K562 (cell line): ENCODE measurements around the gene UBE2E1. TPM values are rescaled to one million over a fixed set of nuclear protein-coding genes. Genes with fewer than 3 reads are reported as not detected.

Source experiments
- HEY1 ChIP-seq: fragments of 250-450 bp; sonication (Bioruptor Pico); IDR thresholded peaks from 2 replicates; pipeline ENCODE4 v1.5.0; 2020; ENCODE audit warnings: mild to moderate bottlenecking, moderate library complexity, borderline replicate concordance
- PML ChIP-seq: IDR thresholded peaks from 2 replicates; pipeline ENCODE4 v1.6.1; 2012; ENCODE audit warnings: low read length, inconsistent platforms
- YY1 ChIP-seq, 3 experiments: IDR thresholded peaks; 2 replicates each; pipeline ENCODE4 v1.6.1; 2011; ENCODE audit warnings: low read length in 2 of 3, mild to moderate bottlenecking in 2 of 3, moderate library complexity in 2 of 3, borderline replicate concordance in 1 of 3, control low read depth in 1 of 3, low read depth in 1 of 3; ENCODE audit not compliant: insufficient read depth in 3 of 3, insufficient replicate concordance in 2 of 3, control insufficient read depth in 1 of 3, insufficient read length in 1 of 3; ENCODE audit errors: extremely low read depth in 1 of 3
- ZNF766 ChIP-seq: fragments of 200-800 bp; sonication (Bioruptor generic); conservative IDR thresholded peaks from 2 replicates; pipeline ENCODE4 v1.6.1; 2016; ENCODE audit warnings: missing genetic modification characterization, missing compliant biosample characterization
- polyA plus RNA-seq, 8 experiments: library from polyadenylated mRNA; depleted of rRNA in 4 of 8; stranded (reverse) in 5 of 8; unstranded in 3 of 8; fragments of >200 nt; fragmentation: Nextera tagmentation in 2 of 8; fragmentation: Illumina TruSeq in 1 of 8; extraction: Ambion mirVana in 2 of 8; extraction: Trizol in 1 of 8; gene quantifications; 2 replicates each; pipeline versions ENCODE4 v1.2.1 to v1.2.3, GENCODE V29; 2011 to 2014; ENCODE audit warnings: inconsistent platforms in 1 of 8, missing spikeins in 1 of 8
- total RNA-seq, 7 experiments: library from RNA; depleted of rRNA in 6 of 7; stranded (reverse); fragments of >200 nt in 6 of 7; fragmentation: Illumina TruSeq in 2 of 7; extraction: Trizol in 2 of 7; gene quantifications; 2 replicates each; pipeline versions ENCODE4 v1.2.1 to v1.2.3, GENCODE V29; 2011 to 2021; ENCODE audit warnings: low replicate concordance in 1 of 7
- TF ChIP-seq, protein P1 (sequence below): fragments of 450-650 bp; IDR thresholded peaks from 2 replicates; pipeline ENCODE4 v1.6.1; 2016; ENCODE audit warnings: low read depth

UBE2E1 gene
- total and polyA plus RNA-seq, 9 of the 15 experiments (the other 6 are each of a cell fraction or from before 2014, with no cell fraction given), result 54.4 to 294 (median 165) TPM

DNA sequence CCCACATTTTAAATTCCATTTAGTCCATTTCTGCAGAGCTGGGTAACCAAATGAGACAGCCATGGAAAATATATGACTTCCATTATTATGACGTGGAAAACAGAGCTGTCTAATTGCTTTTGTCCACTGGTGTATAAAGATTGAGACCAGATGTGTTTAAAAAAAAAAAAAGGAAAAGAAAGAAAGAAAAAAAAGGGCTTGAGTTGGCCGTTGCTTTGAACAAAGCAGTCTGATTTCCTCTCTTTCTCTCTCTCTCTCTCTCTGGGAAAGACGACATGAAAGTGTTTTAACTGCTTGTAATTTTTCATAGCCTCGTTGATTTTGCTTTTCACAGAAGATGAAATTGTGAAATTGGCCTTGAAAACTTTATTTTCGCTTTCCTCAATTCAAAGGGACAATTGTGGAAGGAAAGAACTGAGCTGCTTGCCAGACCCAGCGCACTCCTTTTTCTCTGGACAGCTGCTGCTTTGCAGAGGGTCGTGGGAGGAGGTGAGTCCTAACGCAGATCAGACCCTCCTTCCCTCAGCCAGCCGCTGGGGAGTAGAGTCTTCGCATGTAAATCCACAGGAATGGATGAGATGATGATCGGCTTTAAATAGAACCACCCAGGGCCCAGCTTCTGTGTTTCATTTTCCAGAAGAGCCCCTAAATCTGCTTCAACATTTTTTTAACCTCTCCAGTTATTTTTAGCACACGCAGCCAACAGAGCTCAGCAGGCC is 42.8 kb upstream of the UBE2E1 start (continued):
- TF ChIP-seq, protein P1, sequence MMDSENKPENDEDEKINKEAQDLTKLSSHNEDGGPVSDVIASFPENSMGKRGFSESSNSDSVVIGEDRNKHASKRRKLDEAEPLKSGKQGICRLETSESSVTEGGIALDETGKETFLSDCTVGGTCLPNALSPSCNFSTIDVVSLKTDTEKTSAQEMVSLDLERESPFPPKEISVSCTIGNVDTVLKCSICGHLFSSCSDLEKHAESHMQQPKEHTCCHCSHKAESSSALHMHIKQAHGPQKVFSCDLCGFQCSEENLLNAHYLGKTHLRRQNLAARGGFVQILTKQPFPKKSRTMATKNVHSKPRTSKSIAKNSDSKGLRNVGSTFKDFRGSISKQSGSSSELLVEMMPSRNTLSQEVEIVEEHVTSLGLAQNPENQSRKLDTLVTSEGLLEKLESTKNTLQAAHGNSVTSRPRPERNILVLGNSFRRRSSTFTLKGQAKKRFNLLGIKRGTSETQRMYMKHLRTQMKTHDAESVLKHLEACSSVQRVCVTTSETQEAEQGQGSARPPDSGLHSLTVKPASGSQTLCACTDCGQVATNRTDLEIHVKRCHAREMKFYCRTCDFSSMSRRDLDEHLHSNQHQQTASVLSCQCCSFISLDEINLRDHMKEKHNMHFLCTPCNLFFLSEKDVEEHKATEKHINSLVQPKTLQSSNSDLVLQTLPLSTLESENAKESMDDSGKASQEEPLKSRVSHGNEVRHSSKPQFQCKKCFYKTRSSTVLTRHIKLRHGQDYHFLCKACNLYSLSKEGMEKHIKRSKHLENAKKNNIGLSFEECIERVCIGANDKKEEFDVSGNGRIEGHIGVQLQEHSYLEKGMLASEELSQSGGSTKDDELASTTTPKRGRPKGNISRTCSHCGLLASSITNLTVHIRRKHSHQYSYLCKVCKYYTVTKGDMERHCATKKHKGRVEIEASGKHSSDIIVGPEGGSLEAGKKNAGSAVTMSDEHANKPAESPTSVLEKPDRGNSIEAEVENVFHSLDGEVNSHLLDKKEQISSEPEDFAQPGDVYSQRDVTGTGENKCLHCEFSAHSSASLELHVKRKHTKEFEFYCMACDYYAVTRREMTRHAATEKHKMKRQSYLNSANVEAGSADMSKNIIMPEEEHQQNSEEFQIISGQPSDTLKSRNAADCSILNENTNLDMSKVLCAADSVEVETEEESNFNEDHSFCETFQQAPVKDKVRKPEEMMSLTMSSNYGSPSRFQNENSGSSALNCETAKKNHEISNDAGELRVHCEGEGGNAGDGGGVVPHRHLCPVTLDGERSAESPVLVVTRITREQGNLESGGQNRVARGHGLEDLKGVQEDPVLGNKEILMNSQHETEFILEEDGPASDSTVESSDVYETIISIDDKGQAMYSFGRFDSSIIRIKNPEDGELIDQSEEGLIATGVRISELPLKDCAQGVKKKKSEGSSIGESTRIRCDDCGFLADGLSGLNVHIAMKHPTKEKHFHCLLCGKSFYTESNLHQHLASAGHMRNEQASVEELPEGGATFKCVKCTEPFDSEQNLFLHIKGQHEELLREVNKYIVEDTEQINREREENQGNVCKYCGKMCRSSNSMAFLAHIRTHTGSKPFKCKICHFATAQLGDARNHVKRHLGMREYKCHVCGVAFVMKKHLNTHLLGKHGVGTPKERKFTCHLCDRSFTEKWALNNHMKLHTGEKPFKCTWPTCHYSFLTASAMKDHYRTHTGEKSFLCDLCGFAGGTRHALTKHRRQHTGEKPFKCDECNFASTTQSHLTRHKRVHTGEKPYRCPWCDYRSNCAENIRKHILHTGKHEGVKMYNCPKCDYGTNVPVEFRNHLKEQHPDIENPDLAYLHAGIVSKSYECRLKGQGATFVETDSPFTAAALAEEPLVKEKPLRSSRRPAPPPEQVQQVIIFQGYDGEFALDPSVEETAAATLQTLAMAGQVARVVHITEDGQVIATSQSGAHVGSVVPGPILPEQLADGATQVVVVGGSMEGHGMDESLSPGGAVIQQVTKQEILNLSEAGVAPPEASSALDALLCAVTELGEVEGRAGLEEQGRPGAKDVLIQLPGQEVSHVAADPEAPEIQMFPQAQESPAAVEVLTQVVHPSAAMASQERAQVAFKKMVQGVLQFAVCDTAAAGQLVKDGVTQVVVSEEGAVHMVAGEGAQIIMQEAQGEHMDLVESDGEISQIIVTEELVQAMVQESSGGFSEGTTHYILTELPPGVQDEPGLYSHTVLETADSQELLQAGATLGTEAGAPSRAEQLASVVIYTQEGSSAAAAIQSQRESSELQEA, result no peak
- TF ChIP-seq HEY1 (CRISPR knock-in tag), result no peak
- TF ChIP-seq YY1 (IDR thresholded peaks at IDR 0.05; ENCODE audit: borderline replicate concordance in 1 of 3, control insufficient read depth in 1 of 3, extremely low read depth in 1 of 3, insufficient read depth in 3 of 3, insufficient read length in 1 of 3, insufficient replicate concordance in 2 of 3, low read depth in 1 of 3, low read length in 2 of 3), result no peak
- no peak for TF ChIP-seq PML
- TF ChIP-seq ZNF766 (CRISPR knock-in tag), result no peak
- TF ChIP-seq, all 486 proteins: peak for 1
